Stimulated activated CD8-positive, alpha-beta memory T cell treated with anti-CD3 and anti-CD28 coated beads, Interleukin-15, amount 100 ng/mL, for 1 hour (primary cell): Measurements from ENCODE around the gene TNS1.

Source experiments
- DNase-seq: peaks from one replicate; pipeline ENCODE4 v3.0.0-alpha.2; 2020; ENCODE audit warnings: low read depth

TNS1 gene

GRCh38 chr2:217775920-217776503 lies 226.8 kb downstream of the TNS1 start:
- no peak for DNase-seq

GRCh38 chr2:217774232-217774631 lies 228.6 kb downstream of the TNS1 start:
- DNase-seq, result no peak

GRCh38 chr2:217773539-217773938 lies 229.3 kb downstream of the TNS1 start:
- DNase-seq, result no peak

- no peak for DNase-seq
These were observed 236.4 kb downstream of the TNS1 start for GRCh38 chr2:217766356-217766755.

GRCh38 chr2:217761645-217762277 lies 241.0 kb downstream of the TNS1 start:
- DNase-seq, result no peak

GRCh38 chr2:217759991-217760390 lies 242.8 kb downstream of the TNS1 start:
- DNase-seq, result no peak

GRCh38 chr2:217757108-217757463 lies 245.7 kb downstream of the TNS1 start:
- no peak for DNase-seq

- peak; percentile 52 for DNase-seq
These were observed 246.3 kb downstream of the TNS1 start for GRCh38 chr2:217756375-217757107.

- DNase-seq, result no peak
These were observed 247.6 kb downstream of the TNS1 start for GRCh38 chr2:217755027-217755745.

- DNase-seq, result no peak
These were observed 249.2 kb downstream of the TNS1 start for GRCh38 chr2:217753460-217754200.

- no peak for DNase-seq
These were observed 249.9 kb downstream of the TNS1 start for GRCh38 chr2:217752714-217753459.

GRCh38 chr2:217751952-217752351 lies 250.8 kb downstream of the TNS1 start:
- no peak for DNase-seq

- DNase-seq, result no peak
These were observed 251.6 kb downstream of the TNS1 start for GRCh38 chr2:217751192-217751591.
